Neural cell (in vitro differentiated cells): Measurements from ENCODE around the gene GALK2. TPM values are rescaled to one million over a fixed set of nuclear protein-coding genes. Genes with fewer than 3 reads are reported as not detected.

ENCODE experiments used
- H2AFZ ChIP-seq: fragments of 200-600, 300-800 bp; sonication (generic), shearing (Covaris generic); 2 replicates; pipeline ENCODE4 v1.6.0; 2014; ENCODE audit warnings: low read depth, mild to moderate bottlenecking, antibody characterized with exemption, low read length, moderate library complexity
- H3F3A ChIP-seq: fragments of 200-600 bp; shearing (Covaris generic); 2 replicates; pipeline ENCODE4 v1.6.1; 2016; ENCODE audit warnings: mild to moderate bottlenecking, moderate library complexity, mixed read lengths, antibody characterized with exemption, low read length; ENCODE audit not compliant: insufficient read depth, poor library complexity, severe bottlenecking
- H3K27ac ChIP-seq: fragments of 200-600, 300-800 bp; sonication (generic), shearing (Covaris generic); 2 replicates; pipeline ENCODE4 v1.5.1; 2014; ENCODE audit warnings: mild to moderate bottlenecking, low read length, moderate library complexity
- H3K27me3 ChIP-seq: fragments of 300-800, 200-600 bp; sonication (generic), shearing (Covaris generic); 2 replicates; pipeline ENCODE4 v1.6.0; 2014; ENCODE audit warnings: mild to moderate bottlenecking, low read depth, low read length, moderate library complexity; ENCODE audit not compliant: insufficient read depth
- H3K36me3 ChIP-seq: fragments of 300-800, 200-600 bp; sonication (generic), shearing (Covaris generic); 2 replicates; pipeline ENCODE4 v1.5.1; 2014; ENCODE audit warnings: mild to moderate bottlenecking, antibody characterized with exemption, low read length, moderate library complexity; ENCODE audit not compliant: insufficient read depth
- H3K4me2 ChIP-seq: fragments of 300-800, 200-600 bp; sonication (generic), shearing (Covaris generic); 2 replicates; pipeline ENCODE4 v1.6.0; 2014; ENCODE audit warnings: mild to moderate bottlenecking, low read length
- H3K4me3 ChIP-seq: fragments of 300-800, 200-600 bp; sonication (generic), shearing (Covaris generic); 2 replicates; pipeline ENCODE4 v1.5.1; 2014; ENCODE audit warnings: mild to moderate bottlenecking, low read length, moderate library complexity
- H3K79me2 ChIP-seq: fragments of 200-600 bp; shearing (Covaris generic); replicated peaks from 2 replicates; pipeline ENCODE4 v1.6.0; 2014; ENCODE audit warnings: mild to moderate bottlenecking, low read length, moderate library complexity; ENCODE audit not compliant: insufficient read depth
- H3K9ac ChIP-seq: fragments of 300-800, 200-600 bp; sonication (generic), shearing (Covaris generic); 2 replicates; pipeline ENCODE4 v1.6.1; 2016; ENCODE audit warnings: mild to moderate bottlenecking, low read length, mixed read lengths
- H3K9me2 ChIP-seq: fragments of 200-600 bp; shearing (Covaris generic); 2 replicates; pipeline ENCODE4 v1.6.1; 2016; ENCODE audit warnings: mild to moderate bottlenecking, low read length, mixed read lengths; ENCODE audit not compliant: insufficient read depth
- H3K9me3 ChIP-seq: fragments of 200-600, 300-800 bp; sonication (generic), shearing (Covaris generic); 2 replicates; pipeline ENCODE4 v1.6.1; 2016; ENCODE audit warnings: mild to moderate bottlenecking, mixed run types, low read length, moderate library complexity, mixed read lengths
- H4K20me1 ChIP-seq: fragments of 200-600 bp; shearing (Covaris generic); 2 replicates; pipeline ENCODE4 v1.6.1; 2016; ENCODE audit warnings: mild to moderate bottlenecking, mixed run types; ENCODE audit not compliant: insufficient read depth
- CTCF ChIP-seq: fragments of 450-650 bp; IDR thresholded peaks from 2 replicates; pipeline ENCODE4 v1.5.1; 2014; ENCODE audit warnings: antibody characterized with exemption, mild to moderate bottlenecking, moderate library complexity; ENCODE audit not compliant: poor library complexity, severe bottlenecking
- EP300 ChIP-seq: fragments of 450-650 bp; conservative IDR thresholded peaks from 2 replicates; pipeline ENCODE4 v1.6.1; 2014; ENCODE audit warnings: antibody characterized with exemption, mild to moderate bottlenecking, moderate library complexity; ENCODE audit not compliant: poor library complexity, severe bottlenecking
- EZH2 ChIP-seq: fragments of 200-600, 300-800 bp; shearing (Covaris generic), sonication (generic); IDR thresholded peaks from 2 replicates; pipeline ENCODE4 v1.6.1; 2014; ENCODE audit warnings: antibody characterized with exemption, low read length, borderline replicate concordance, mild to moderate bottlenecking; ENCODE audit not compliant: insufficient read depth, poor library complexity, severe bottlenecking
- MXI1 ChIP-seq: fragments of 450-650 bp; conservative IDR thresholded peaks from 2 replicates; pipeline ENCODE4 v1.6.1; 2014; ENCODE audit warnings: antibody characterized with exemption, mild to moderate bottlenecking; ENCODE audit not compliant: poor library complexity, severe bottlenecking
- POLR2AphosphoS5 ChIP-seq: IDR thresholded peaks from 2 replicates; pipeline ENCODE4 v1.6.1; 2012
- RAD21 ChIP-seq: fragments of 450-650 bp; conservative IDR thresholded peaks from 2 replicates; pipeline ENCODE4 v1.6.1; 2014; ENCODE audit warnings: antibody characterized with exemption, mild to moderate bottlenecking, moderate library complexity
- SMC3 ChIP-seq: fragments of 450-650 bp; conservative IDR thresholded peaks from 2 replicates; pipeline ENCODE4 v1.6.1; 2014; ENCODE audit warnings: antibody characterized with exemption, mild to moderate bottlenecking, moderate library complexity; ENCODE audit not compliant: poor library complexity
- TAF1 ChIP-seq: IDR thresholded peaks from 2 replicates; pipeline ENCODE4 v1.6.1; 2012; ENCODE audit warnings: low read depth
- polyA plus RNA-seq: library from polyadenylated mRNA; depleted of rRNA; stranded (reverse); fragments of >200 nt; gene quantifications from 2 replicates; pipeline ENCODE4 v1.2.3, GENCODE V29; 2014
- small RNA-seq, 3 experiments: library from RNA; depleted of rRNA; stranded (forward); fragments of <200 nt; gene quantifications; one replicate each; pipeline ENCODE3, GENCODE V24; 2012
- TF ChIP-seq, protein P1 (sequence below): IDR thresholded peaks from 2 replicates; pipeline ENCODE4 v1.6.1; 2012; ENCODE audit warnings: borderline replicate concordance

GALK2 gene
- polyA plus RNA-seq, 1 donor from 2014 or later: 26.3 TPM

- H3K27ac ChIP-seq: no peak overlapping the region
- H3K9ac ChIP-seq: no peak overlapping the region
- no peaks in the 10 kb centered on the region for H3K27me3 ChIP-seq
- H4K20me1 ChIP-seq: no peaks in the 10 kb centered on the region
- H3K9me3 ChIP-seq: no peaks in the 10 kb centered on the region
- H3K4me3 ChIP-seq: no peak overlapping the region
- TF ChIP-seq EZH2 (no peak), SMC3 (no peak), MXI1 (no peak), RAD21 (no peak), TAF1 (no peak), CTCF (no peak), POLR2AphosphoS5 (no peak), EP300 (no peak)
- TF ChIP-seq, protein P1, sequence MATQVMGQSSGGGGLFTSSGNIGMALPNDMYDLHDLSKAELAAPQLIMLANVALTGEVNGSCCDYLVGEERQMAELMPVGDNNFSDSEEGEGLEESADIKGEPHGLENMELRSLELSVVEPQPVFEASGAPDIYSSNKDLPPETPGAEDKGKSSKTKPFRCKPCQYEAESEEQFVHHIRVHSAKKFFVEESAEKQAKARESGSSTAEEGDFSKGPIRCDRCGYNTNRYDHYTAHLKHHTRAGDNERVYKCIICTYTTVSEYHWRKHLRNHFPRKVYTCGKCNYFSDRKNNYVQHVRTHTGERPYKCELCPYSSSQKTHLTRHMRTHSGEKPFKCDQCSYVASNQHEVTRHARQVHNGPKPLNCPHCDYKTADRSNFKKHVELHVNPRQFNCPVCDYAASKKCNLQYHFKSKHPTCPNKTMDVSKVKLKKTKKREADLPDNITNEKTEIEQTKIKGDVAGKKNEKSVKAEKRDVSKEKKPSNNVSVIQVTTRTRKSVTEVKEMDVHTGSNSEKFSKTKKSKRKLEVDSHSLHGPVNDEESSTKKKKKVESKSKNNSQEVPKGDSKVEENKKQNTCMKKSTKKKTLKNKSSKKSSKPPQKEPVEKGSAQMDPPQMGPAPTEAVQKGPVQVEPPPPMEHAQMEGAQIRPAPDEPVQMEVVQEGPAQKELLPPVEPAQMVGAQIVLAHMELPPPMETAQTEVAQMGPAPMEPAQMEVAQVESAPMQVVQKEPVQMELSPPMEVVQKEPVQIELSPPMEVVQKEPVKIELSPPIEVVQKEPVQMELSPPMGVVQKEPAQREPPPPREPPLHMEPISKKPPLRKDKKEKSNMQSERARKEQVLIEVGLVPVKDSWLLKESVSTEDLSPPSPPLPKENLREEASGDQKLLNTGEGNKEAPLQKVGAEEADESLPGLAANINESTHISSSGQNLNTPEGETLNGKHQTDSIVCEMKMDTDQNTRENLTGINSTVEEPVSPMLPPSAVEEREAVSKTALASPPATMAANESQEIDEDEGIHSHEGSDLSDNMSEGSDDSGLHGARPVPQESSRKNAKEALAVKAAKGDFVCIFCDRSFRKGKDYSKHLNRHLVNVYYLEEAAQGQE: no peak
- no peak overlapping the region for H2AFZ ChIP-seq
- no peaks in the 10 kb centered on the region for H3F3A ChIP-seq
- H3K36me3 ChIP-seq: no peaks in the 10 kb centered on the region
- H3K79me2 ChIP-seq: no peaks in the 10 kb centered on the region
- no peaks in the 10 kb centered on the region for H3K9me2 ChIP-seq
- H3K4me2 ChIP-seq: no peak overlapping the region
Measured at GRCh38 chr15:49380912-49381311, 210.9 kb downstream of the GALK2 start.

Small RNAs within 50 kb of the gene (small RNA-seq; reads per million reads assigned to genes)
- gene MIR4716 (0 reads per million in 3 experiments), gene RF00019 (0 to 1.2 (median 0) reads per million in 3 experiments), gene RN7SL307P (0 reads per million in 3 experiments)

Other genes with a start within 250 kb of the GALK2 start
- gene SHC4, start 206.3 kb upstream of the GALK2 start, polyA plus RNA-seq: 4.5 and 5.0 TPM in 2 replicates
- gene SECISBP2L, start 123.8 kb upstream of the GALK2 start, polyA plus RNA-seq: 44.9 and 45.9 TPM in 2 replicates
- 76.2 and 88.8 TPM in 2 replicates for gene COPS2, start 14.6 kb upstream of the GALK2 start, polyA plus RNA-seq